ENCODE data around the gene NRG2.

The NRG2 gene

GRCh38 chr5:139812836-139813805 lies 230.0 kb downstream of the NRG2 start:
- H3K9ac ChIP-seq (ENCODE audit: low read length): no peak overlapping the region
- no peak overlapping the region for H3K4me3 ChIP-seq (ENCODE audit: low read length)
- H3K27me3 ChIP-seq (ENCODE audit: control insufficient read depth, insufficient read depth, low read length): peaks cover 6% of the 10 kb centered on the region
- no peaks in the 10 kb centered on the region for H3K4me1 ChIP-seq (ENCODE audit: control insufficient read depth, insufficient read depth, low read length)
- H3K9me3 ChIP-seq (ENCODE audit: control insufficient read depth, low read length): no peaks in the 10 kb centered on the region
- H3K36me3 ChIP-seq (ENCODE audit: control insufficient read depth, insufficient read depth, low read length): no peaks in the 10 kb centered on the region

GRCh38 chr5:139812323-139812722 lies 230.8 kb downstream of the NRG2 start:
- no peak overlapping the region for H3K4me3 ChIP-seq (ENCODE audit: low read length)
- H3K9ac ChIP-seq (ENCODE audit: low read length): no peak overlapping the region
- no peaks in the 10 kb centered on the region for H3K9me3 ChIP-seq (ENCODE audit: control insufficient read depth, low read length)
- no peaks in the 10 kb centered on the region for H3K4me1 ChIP-seq (ENCODE audit: control insufficient read depth, insufficient read depth, low read length)
- peaks cover 6% of the 10 kb centered on the region for H3K27me3 ChIP-seq (ENCODE audit: control insufficient read depth, insufficient read depth, low read length)
- no peaks in the 10 kb centered on the region for H3K36me3 ChIP-seq (ENCODE audit: control insufficient read depth, insufficient read depth, low read length)

- Histone ChIP-seq H3K9ac (ENCODE audit: low read length) (no peak overlapping the region), H3K4me3 (ENCODE audit: low read length) (no peak overlapping the region), H3K4me1 (ENCODE audit: control insufficient read depth, insufficient read depth, low read length) (no peaks in the 10 kb centered on the region), H3K27me3 (ENCODE audit: control insufficient read depth, insufficient read depth, low read length) (peaks cover 6% of the 10 kb centered on the region), H3K36me3 (ENCODE audit: control insufficient read depth, insufficient read depth, low read length) (no peaks in the 10 kb centered on the region), H3K9me3 (ENCODE audit: control insufficient read depth, low read length) (no peaks in the 10 kb centered on the region)
Observed at GRCh38 chr5:139811274-139811607, 231.9 kb downstream of the NRG2 start.

- Histone ChIP-seq H3K9me3 (ENCODE audit: control insufficient read depth, low read length) (no peaks in the 10 kb centered on the region), H3K4me1 (ENCODE audit: control insufficient read depth, insufficient read depth, low read length) (no peaks in the 10 kb centered on the region), H3K9ac (ENCODE audit: low read length) (no peak overlapping the region), H3K36me3 (ENCODE audit: control insufficient read depth, insufficient read depth, low read length) (no peaks in the 10 kb centered on the region), H3K4me3 (ENCODE audit: low read length) (no peak overlapping the region), H3K27me3 (ENCODE audit: control insufficient read depth, insufficient read depth, low read length) (peaks cover 6% of the 10 kb centered on the region)
Observed at GRCh38 chr5:139810341-139811273, 232.5 kb downstream of the NRG2 start.

GRCh38 chr5:139809331-139809810 lies 233.7 kb downstream of the NRG2 start:
- Histone ChIP-seq H3K9ac (ENCODE audit: low read length) (no peak overlapping the region), H3K4me1 (ENCODE audit: control insufficient read depth, insufficient read depth, low read length) (no peaks in the 10 kb centered on the region), H3K4me3 (ENCODE audit: low read length) (no peak overlapping the region), H3K9me3 (ENCODE audit: control insufficient read depth, low read length) (no peaks in the 10 kb centered on the region), H3K36me3 (ENCODE audit: control insufficient read depth, insufficient read depth, low read length) (no peaks in the 10 kb centered on the region), H3K27me3 (ENCODE audit: control insufficient read depth, insufficient read depth, low read length) (peaks cover 6% of the 10 kb centered on the region)

- peaks cover 6% of the 10 kb centered on the region for H3K27me3 ChIP-seq (ENCODE audit: control insufficient read depth, insufficient read depth, low read length)
- H3K36me3 ChIP-seq (ENCODE audit: control insufficient read depth, insufficient read depth, low read length): no peaks in the 10 kb centered on the region
- no peaks in the 10 kb centered on the region for H3K9me3 ChIP-seq (ENCODE audit: control insufficient read depth, low read length)
- no peak overlapping the region for H3K4me3 ChIP-seq (ENCODE audit: low read length)
- no peaks in the 10 kb centered on the region for H3K4me1 ChIP-seq (ENCODE audit: control insufficient read depth, insufficient read depth, low read length)
- no peak overlapping the region for H3K9ac ChIP-seq (ENCODE audit: low read length)
Observed at GRCh38 chr5:139808481-139809330, 234.4 kb downstream of the NRG2 start.

GRCh38 chr5:139807647-139808030 lies 235.5 kb downstream of the NRG2 start:
- Histone ChIP-seq H3K4me1 (ENCODE audit: control insufficient read depth, insufficient read depth, low read length) (no peaks in the 10 kb centered on the region), H3K36me3 (ENCODE audit: control insufficient read depth, insufficient read depth, low read length) (no peaks in the 10 kb centered on the region), H3K9me3 (ENCODE audit: control insufficient read depth, low read length) (no peaks in the 10 kb centered on the region), H3K9ac (ENCODE audit: low read length) (no peak overlapping the region), H3K4me3 (ENCODE audit: low read length) (no peak overlapping the region), H3K27me3 (ENCODE audit: control insufficient read depth, insufficient read depth, low read length) (peaks cover 6% of the 10 kb centered on the region)

GRCh38 chr5:139806726-139807646 lies 236.1 kb downstream of the NRG2 start:
- no peak overlapping the region for H3K9ac ChIP-seq (ENCODE audit: low read length)
- H3K9me3 ChIP-seq (ENCODE audit: control insufficient read depth, low read length): no peaks in the 10 kb centered on the region
- no peaks in the 10 kb centered on the region for H3K4me1 ChIP-seq (ENCODE audit: control insufficient read depth, insufficient read depth, low read length)
- H3K4me3 ChIP-seq (ENCODE audit: low read length): no peak overlapping the region
- no peaks in the 10 kb centered on the region for H3K36me3 ChIP-seq (ENCODE audit: control insufficient read depth, insufficient read depth, low read length)
- H3K27me3 ChIP-seq (ENCODE audit: control insufficient read depth, insufficient read depth, low read length): peaks cover 13% of the 10 kb centered on the region

- no peaks in the 10 kb centered on the region for H3K36me3 ChIP-seq (ENCODE audit: control insufficient read depth, insufficient read depth, low read length)
- H3K4me3 ChIP-seq (ENCODE audit: low read length): no peak overlapping the region
- no peaks in the 10 kb centered on the region for H3K4me1 ChIP-seq (ENCODE audit: control insufficient read depth, insufficient read depth, low read length)
- H3K27me3 ChIP-seq (ENCODE audit: control insufficient read depth, insufficient read depth, low read length): peaks cover 20% of the 10 kb centered on the region
- no peaks in the 10 kb centered on the region for H3K9me3 ChIP-seq (ENCODE audit: control insufficient read depth, low read length)
- no peak overlapping the region for H3K9ac ChIP-seq (ENCODE audit: low read length)
Observed at GRCh38 chr5:139806111-139806510, 237.0 kb downstream of the NRG2 start.

GRCh38 chr5:139805545-139805944 lies 237.6 kb downstream of the NRG2 start:
- Histone ChIP-seq H3K9me3 (ENCODE audit: control insufficient read depth, low read length) (no peaks in the 10 kb centered on the region), H3K4me3 (ENCODE audit: low read length) (no peak overlapping the region), H3K9ac (ENCODE audit: low read length) (no peak overlapping the region), H3K27me3 (ENCODE audit: control insufficient read depth, insufficient read depth, low read length) (peaks cover 20% of the 10 kb centered on the region), H3K4me1 (ENCODE audit: control insufficient read depth, insufficient read depth, low read length) (no peaks in the 10 kb centered on the region), H3K36me3 (ENCODE audit: control insufficient read depth, insufficient read depth, low read length) (no peaks in the 10 kb centered on the region)

All from mucosa of stomach (tissue), 1 donor.